ENCODE results near the gene ANGEL2.
A peak's percentile ranks its signal among the peaks of the same experiment; 100 is the strongest.

Gene ANGEL2

GRCh38 chr1:212950243-212951125, 65.2 kb downstream of the ANGEL2 start, which contains the start of gene VASH2:
VASH2 (plus strand) TSS chr1:212950541; CDS start chr1:212951543, 1,002 bp downstream.
- peak; percentile 30 for DNase-seq

GRCh38 chr1:212949771-212950170, 65.9 kb downstream of the ANGEL2 start:
- DNase-seq = no peak

- no peak for DNase-seq
Observed at GRCh38 chr1:212946872-212947271, 68.8 kb downstream of the ANGEL2 start.

- DNase-seq = no peak
Observed at GRCh38 chr1:212945463-212946160, 70.1 kb downstream of the ANGEL2 start.

GRCh38 chr1:212945056-212945455, 70.6 kb downstream of the ANGEL2 start:
- DNase-seq = no peak

- no peak for DNase-seq
Observed at GRCh38 chr1:212944229-212944901, 71.3 kb downstream of the ANGEL2 start.

GRCh38 chr1:212943393-212943710, 72.3 kb downstream of the ANGEL2 start:
- DNase-seq = no peak

GRCh38 chr1:212942679-212943392, 72.8 kb downstream of the ANGEL2 start:
- DNase-seq = no peak

Measured in activated T-cell treated with anti-CD3 and anti-CD28 coated beads for 4 hours (primary cell).